Gastroesophageal sphincter (tissue), 4 donors: ENCODE data around the gene PYCR2. TPM values are rescaled to one million over a fixed set of nuclear protein-coding genes. Genes with fewer than 3 reads are reported as not detected.

Experiments
- ATAC-seq: fragments of 150-250 bp; one replicate; pipeline ENCODE4 v1.9.1; 2016; ENCODE audit warnings: mild to moderate bottlenecking, moderate library complexity
- H3K27ac ChIP-seq, 4 donors: fragments of 200-600 bp; sonication (generic) in 3 of 4; 1 replicate in 3 of 4; 2 replicates in 1 of 4; pipeline ENCODE4 v1.5.1; 2016 to 2019
- H3K27me3 ChIP-seq: fragments of 200-600 bp; sonication (generic); one replicate; pipeline ENCODE4 v1.5.1; 2019
- H3K36me3 ChIP-seq, 2 donors: fragments of 200-600 bp; sonication (generic); one replicate each; pipeline ENCODE4 v1.5.1; 2019; ENCODE audit warnings: control low read depth in 1 of 2
- H3K4me1 ChIP-seq, 3 donors: fragments of 200-600 bp; sonication (generic); 1 replicate in 2 of 3; 2 replicates in 1 of 3; pipeline ENCODE4 v1.5.1; 2016 to 2019; ENCODE audit warnings: control low read depth in 2 of 3
- H3K4me3 ChIP-seq, 2 donors: fragments of 200-600 bp; sonication (generic); one replicate each; pipeline ENCODE4 v1.5.1; 2019; ENCODE audit warnings: mild to moderate bottlenecking in 1 of 2, moderate library complexity in 1 of 2
- H3K9me3 ChIP-seq, 3 donors: fragments of 200-600 bp; sonication (generic); one replicate each; pipeline ENCODE4 v1.5.1; 2017 to 2019; ENCODE audit warnings: control low read depth in 2 of 3
- EP300 ChIP-seq: sonication (generic); formaldehyde crosslinking; IDR thresholded peaks from one replicate; pipeline ENCODE4 v1.6.1; 2017; ENCODE audit warnings: antibody characterized with exemption, mild to moderate bottlenecking
- POLR2A ChIP-seq, 2 donors: fragments of 450-650 bp; IDR thresholded peaks; one replicate each; pipeline ENCODE4 v1.6.1; 2017; ENCODE audit warnings: antibody characterized with exemption in 2 of 2, mild to moderate bottlenecking in 2 of 2, moderate library complexity in 1 of 2
- POLR2AphosphoS5 ChIP-seq: sonication (generic); formaldehyde crosslinking; IDR thresholded peaks from one replicate; pipeline ENCODE4 v1.6.1; 2017; ENCODE audit warnings: antibody characterized with exemption
- WGBS, 2 donors: methylation state at CpG; one replicate each; pipeline ENCODE4 v1.1.5; 2018; ENCODE audit warnings: low coverage in 1 of 2; 5-methylcytosine and 5-hydroxymethylcytosine counted together
- total RNA-seq, 4 donors: library from RNA; depleted of rRNA; stranded (reverse); fragments of >200 nt; gene quantifications; one replicate each; pipeline ENCODE4 v1.1.0, GENCODE V29; 2016
- TF ChIP-seq, protein P1 (sequence below), 4 experiments: fragments of 200-600 bp in 2 of 4; fragments of 450-650 bp in 2 of 4; sonication (generic) in 1 of 4; IDR thresholded peaks; one replicate each; pipeline ENCODE4 v1.5.1; 2017 to 2019; ENCODE audit warnings: antibody characterized with exemption in 4 of 4, mild to moderate bottlenecking in 2 of 4, moderate library complexity in 2 of 4

The PYCR2 gene
- total RNA-seq, 4 donors from 2014 or later, result 43.6 to 65.5 (median 50.6) TPM

DNA sequence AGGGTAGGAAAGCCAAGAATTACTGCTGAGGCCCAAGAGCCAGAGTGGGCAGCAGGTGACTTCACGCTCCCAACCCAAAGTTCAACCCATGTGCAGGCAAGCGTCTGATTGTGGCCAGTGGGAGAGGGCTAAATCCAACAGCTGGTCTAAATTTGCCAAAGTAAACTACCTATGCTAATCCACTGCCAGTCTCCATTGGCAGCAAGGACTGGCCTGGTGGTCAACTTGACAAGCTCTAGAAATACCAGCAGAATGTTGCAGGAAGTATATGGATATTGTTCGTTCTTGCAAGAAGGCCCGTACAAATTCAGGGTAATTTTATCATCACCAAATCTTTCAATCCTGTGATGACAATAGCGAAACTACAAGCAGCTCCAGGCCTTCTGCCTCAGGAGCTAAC is 43.4 kb downstream of the PYCR2 start:
- no peaks in the 10 kb centered on the region for H3K9me3 ChIP-seq
- TF ChIP-seq, protein P1, sequence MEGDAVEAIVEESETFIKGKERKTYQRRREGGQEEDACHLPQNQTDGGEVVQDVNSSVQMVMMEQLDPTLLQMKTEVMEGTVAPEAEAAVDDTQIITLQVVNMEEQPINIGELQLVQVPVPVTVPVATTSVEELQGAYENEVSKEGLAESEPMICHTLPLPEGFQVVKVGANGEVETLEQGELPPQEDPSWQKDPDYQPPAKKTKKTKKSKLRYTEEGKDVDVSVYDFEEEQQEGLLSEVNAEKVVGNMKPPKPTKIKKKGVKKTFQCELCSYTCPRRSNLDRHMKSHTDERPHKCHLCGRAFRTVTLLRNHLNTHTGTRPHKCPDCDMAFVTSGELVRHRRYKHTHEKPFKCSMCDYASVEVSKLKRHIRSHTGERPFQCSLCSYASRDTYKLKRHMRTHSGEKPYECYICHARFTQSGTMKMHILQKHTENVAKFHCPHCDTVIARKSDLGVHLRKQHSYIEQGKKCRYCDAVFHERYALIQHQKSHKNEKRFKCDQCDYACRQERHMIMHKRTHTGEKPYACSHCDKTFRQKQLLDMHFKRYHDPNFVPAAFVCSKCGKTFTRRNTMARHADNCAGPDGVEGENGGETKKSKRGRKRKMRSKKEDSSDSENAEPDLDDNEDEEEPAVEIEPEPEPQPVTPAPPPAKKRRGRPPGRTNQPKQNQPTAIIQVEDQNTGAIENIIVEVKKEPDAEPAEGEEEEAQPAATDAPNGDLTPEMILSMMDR (IDR thresholded peaks at IDR 0.05), result no peak
- TF ChIP-seq POLR2AphosphoS5 (no peak), EP300 (no peak), POLR2A (IDR thresholded peaks at IDR 0.05) (no peak)
- peak overlapping the region in 3 of 4 donors; percentile 77 to 87 (median 83) for H3K27ac ChIP-seq
- H3K4me1 ChIP-seq, result peaks cover 0 to 58% (median 28%) of the 10 kb centered on the region in 3 donors
- peaks cover 0 to 15% of the 10 kb centered on the region in 2 donors for H3K36me3 ChIP-seq
- 57 to 59% methylated on average over 4 to 5 of the region's 5 CpGs for WGBS, 2 donors
- H3K27me3 ChIP-seq, result no peaks in the 10 kb centered on the region
- H3K4me3 ChIP-seq, result peak overlapping the region in 1 of 2 donors; percentile 95
- ATAC-seq, result no peak

DNA sequence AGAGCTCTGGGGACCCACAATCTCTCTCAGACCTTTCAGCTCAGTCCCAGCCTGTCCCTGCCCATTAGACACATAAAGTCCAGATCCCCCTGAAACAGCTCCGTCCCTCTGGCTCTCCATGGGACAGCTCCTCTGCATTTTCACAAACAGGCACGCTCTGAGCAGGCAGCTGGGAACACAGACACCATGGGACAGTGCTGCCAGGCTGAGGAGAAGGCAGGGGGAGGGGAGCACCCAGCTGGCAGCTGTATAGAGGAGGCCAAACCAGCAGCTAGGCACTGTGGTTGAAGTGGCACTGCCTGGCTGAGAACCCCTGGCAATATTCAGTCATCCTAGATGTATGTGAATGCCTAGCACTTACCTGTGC is 43.8 kb downstream of the PYCR2 start:
- H3K4me1 ChIP-seq, result peaks cover 0 to 58% (median 28%) of the 10 kb centered on the region in 3 donors
- ATAC-seq, result no peak
- H3K4me3 ChIP-seq, result peak overlapping the region in 1 of 2 donors; percentile 95
- TF ChIP-seq, protein P1 (IDR thresholded peaks at IDR 0.05), result no peak
- TF ChIP-seq EP300 (no peak), POLR2A (IDR thresholded peaks at IDR 0.05) (no peak), POLR2AphosphoS5 (no peak)
- no CpG with 5 or more reads among the region's 2 CpGs for WGBS, 2 donors
- no peaks in the 10 kb centered on the region for H3K27me3 ChIP-seq
- peak overlapping the region in 3 of 4 donors; percentile 45 to 87 (median 83) for H3K27ac ChIP-seq
- peaks cover 0 to 20% of the 10 kb centered on the region in 2 donors for H3K36me3 ChIP-seq
- H3K9me3 ChIP-seq, result no peaks in the 10 kb centered on the region

DNA sequence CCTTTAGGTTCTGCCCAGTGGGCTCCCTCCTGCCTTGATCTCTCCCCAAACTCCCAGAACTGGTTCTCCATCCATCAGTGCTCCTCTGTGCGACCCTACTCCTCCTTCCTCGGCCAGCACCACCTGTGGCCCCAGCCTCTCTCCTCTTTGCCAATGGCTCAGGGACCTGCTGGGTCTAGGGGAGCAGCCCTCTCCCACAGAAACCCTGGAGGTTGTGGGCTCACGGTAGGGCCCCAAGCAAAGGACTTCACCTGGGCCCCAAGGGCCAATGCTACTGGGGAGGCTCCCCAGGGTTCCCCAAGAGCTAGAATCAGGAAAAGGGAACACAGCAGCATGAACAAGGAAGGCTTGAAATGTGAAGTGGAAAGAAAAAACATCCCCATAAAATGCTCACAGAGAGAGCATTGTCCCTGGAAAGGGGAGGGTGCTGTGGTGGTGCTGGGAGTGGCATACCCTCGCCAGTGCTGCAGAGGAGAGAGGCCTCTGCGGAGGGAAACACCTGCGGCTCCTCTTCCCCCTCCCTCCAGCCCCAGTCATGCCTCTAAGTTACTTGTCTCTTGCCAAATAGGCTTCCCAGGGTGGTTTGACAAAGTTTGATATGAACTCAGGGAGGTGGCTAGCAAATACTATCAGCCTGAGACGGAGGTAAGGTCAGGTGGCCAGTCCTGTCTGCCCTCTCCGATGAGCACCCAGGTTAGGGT is 44.4 kb downstream of the PYCR2 start:
- H3K4me3 ChIP-seq, result no peak overlapping the region
- no peaks in the 10 kb centered on the region for H3K27me3 ChIP-seq
- no peak for TF ChIP-seq EP300
- no peak for TF ChIP-seq POLR2A (IDR thresholded peaks at IDR 0.05)
- TF ChIP-seq, protein P1 (IDR thresholded peaks at IDR 0.05), result no peak
- no peak for TF ChIP-seq POLR2AphosphoS5
- peak overlapping the region in 3 of 4 donors; percentile 45 to 87 (median 83) for H3K27ac ChIP-seq
- no peaks in the 10 kb centered on the region for H3K9me3 ChIP-seq
- H3K4me1 ChIP-seq, result peaks cover 0 to 58% (median 28%) of the 10 kb centered on the region in 3 donors
- H3K36me3 ChIP-seq, result peaks cover 0 to 25% of the 10 kb centered on the region in 2 donors
- 50 to 74% methylated on average over 1 to 3 of the region's 8 CpGs for WGBS, 2 donors
- ATAC-seq, result no peak

DNA sequence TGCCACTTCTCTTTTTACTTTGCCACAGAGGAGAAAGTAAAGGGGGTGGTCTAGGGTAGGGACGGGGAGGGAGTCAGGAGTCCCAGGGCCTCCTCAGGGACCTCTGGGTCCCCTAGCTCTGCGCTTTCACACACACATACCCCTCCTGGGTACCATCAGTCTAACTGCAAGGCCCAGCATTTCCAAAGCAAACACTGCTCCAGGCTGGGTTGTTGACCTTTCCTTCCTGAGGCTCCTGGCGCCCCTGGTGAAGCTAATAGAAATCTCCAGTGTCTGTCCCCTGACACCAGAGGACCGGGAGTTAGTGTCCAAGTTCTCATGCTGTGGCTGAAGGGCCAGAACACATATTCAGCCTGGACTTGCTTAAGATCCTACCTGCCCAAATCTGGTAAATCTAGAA is 45.8 kb downstream of the PYCR2 start:
- Histone ChIP-seq H3K4me1 (peaks cover 0 to 52% (median 28%) of the 10 kb centered on the region in 3 donors), H3K9me3 (no peaks in the 10 kb centered on the region), H3K27me3 (no peaks in the 10 kb centered on the region), H3K36me3 (peaks cover 0 to 39% of the 10 kb centered on the region in 2 donors), H3K27ac (peak overlapping the region in 3 of 4 donors; percentile 34 to 83 (median 58)), H3K4me3 (no peak overlapping the region)
- TF ChIP-seq POLR2A (IDR thresholded peaks at IDR 0.05) (no peak), POLR2AphosphoS5 (no peak), EP300 (no peak)
- TF ChIP-seq, protein P1 (IDR thresholded peaks at IDR 0.05), result no peak
- ATAC-seq, result no peak
- 84% methylated on average over 2 of the region's 4 CpGs for WGBS, 2 donors

DNA sequence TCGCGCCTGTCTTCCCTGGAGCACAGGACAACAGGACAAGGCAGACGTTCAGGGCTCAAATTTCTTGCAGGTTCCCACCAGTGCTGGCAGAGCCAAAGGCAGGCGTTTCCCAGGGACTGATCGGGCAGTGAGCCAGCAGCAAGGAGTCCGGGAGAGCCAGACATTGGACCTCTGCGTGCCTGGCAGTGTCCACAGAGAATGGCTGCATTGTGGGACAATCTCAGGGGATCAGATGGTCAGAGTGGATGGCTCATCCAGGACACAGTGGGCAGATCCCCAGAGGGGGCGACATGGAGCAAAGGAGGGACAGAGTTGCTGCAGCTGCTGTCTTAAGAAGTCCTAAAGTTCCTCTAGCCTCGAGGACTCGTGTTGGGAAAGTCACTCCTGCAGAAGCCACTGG is 46.5 kb downstream of the PYCR2 start:
- no peaks in the 10 kb centered on the region for H3K9me3 ChIP-seq
- ATAC-seq, result peak; percentile 26
- WGBS, 2 donors, result 9 to 13% methylated on average over 4 to 6 of the region's 10 CpGs
- no peak overlapping the region for H3K4me3 ChIP-seq
- no peaks in the 10 kb centered on the region for H3K27me3 ChIP-seq
- H3K36me3 ChIP-seq, result peaks cover 0 to 46% of the 10 kb centered on the region in 2 donors
- TF ChIP-seq, protein P1 (IDR thresholded peaks at IDR 0.05), result peak in 3 of 4 experiments; percentile 39 to 59 (median 40)
- TF ChIP-seq POLR2A (IDR thresholded peaks at IDR 0.05) (no peak), POLR2AphosphoS5 (peak; percentile 10), EP300 (no peak)
- peaks cover 0 to 48% (median 28%) of the 10 kb centered on the region in 3 donors for H3K4me1 ChIP-seq
- H3K27ac ChIP-seq, result peak overlapping the region in 3 of 4 donors; percentile 34 to 83 (median 58)
